ENCODE data around the gene BLCAP. TPM values are rescaled to one million over a fixed set of nuclear protein-coding genes. Genes with fewer than 3 reads are reported as not detected.

The BLCAP gene
- total and polyA plus RNA-seq, 2 experiments from 2014 or later = 65.8 to 71.9 TPM

GRCh38 chr20:37479266-37479665 lies 48.4 kb downstream of the BLCAP start:
- H2AFZ ChIP-seq = no peak overlapping the region
- no peak overlapping the region for H3K4me2 ChIP-seq
- H3K79me2 ChIP-seq = no peaks in the 10 kb centered on the region
- TF ChIP-seq CTCF (IDR thresholded peaks at IDR 0.05; ENCODE audit: poor library complexity) (no peak), EZH2 (IDR thresholded peaks at IDR 0.05; ENCODE audit: borderline replicate concordance) (no peak), EZH2phosphoT487 (IDR thresholded peaks at IDR 0.05; ENCODE audit: low read depth, severe bottlenecking, unreplicated experiment) (no peak)
- no peak overlapping the region for H3K27ac ChIP-seq
- H3K9me2 ChIP-seq (replicated peaks; ENCODE audit: insufficient read depth) = no peaks in the 10 kb centered on the region
- no peaks in the 10 kb centered on the region for H3K9me3 ChIP-seq (ENCODE audit: low read depth)
- H3K4me3 ChIP-seq = no peak overlapping the region
- 89% methylated on average over 6 of the region's 6 CpGs for WGBS (ENCODE audit: low lambda C conversion rate, missing lambda C conversion rate)
- no peaks in the 10 kb centered on the region for H3K4me1 ChIP-seq (ENCODE audit: insufficient read depth)
- no peaks in the 10 kb centered on the region for H4K20me1 ChIP-seq (ENCODE audit: insufficient read depth, poor library complexity, severe bottlenecking)
- H3K36me3 ChIP-seq (replicated peaks; ENCODE audit: insufficient read depth, low read depth) = no peaks in the 10 kb centered on the region
- no peak for DNase-seq (ENCODE audit: low spot score)
- H3K27me3 ChIP-seq = no peaks in the 10 kb centered on the region

GRCh38 chr20:37477041-37477440 lies 50.6 kb downstream of the BLCAP start:
- H2AFZ ChIP-seq = no peak overlapping the region
- WGBS (ENCODE audit: low lambda C conversion rate, missing lambda C conversion rate) = 77% methylated on average over 3 of the region's 3 CpGs
- H3K4me1 ChIP-seq (ENCODE audit: insufficient read depth) = no peaks in the 10 kb centered on the region
- no peaks in the 10 kb centered on the region for H4K20me1 ChIP-seq (ENCODE audit: insufficient read depth, poor library complexity, severe bottlenecking)
- H3K27me3 ChIP-seq = no peaks in the 10 kb centered on the region
- no peak overlapping the region for H3K4me3 ChIP-seq
- H3K79me2 ChIP-seq = no peaks in the 10 kb centered on the region
- no peak overlapping the region for H3K4me2 ChIP-seq
- no peak for TF ChIP-seq EZH2 (IDR thresholded peaks at IDR 0.05; ENCODE audit: borderline replicate concordance)
- TF ChIP-seq EZH2phosphoT487 (IDR thresholded peaks at IDR 0.05; ENCODE audit: low read depth, severe bottlenecking, unreplicated experiment) = no peak
- no peak for TF ChIP-seq CTCF (IDR thresholded peaks at IDR 0.05; ENCODE audit: poor library complexity)
- no peak overlapping the region for H3K27ac ChIP-seq
- H3K36me3 ChIP-seq (replicated peaks; ENCODE audit: insufficient read depth, low read depth) = no peaks in the 10 kb centered on the region
- no peaks in the 10 kb centered on the region for H3K9me3 ChIP-seq (ENCODE audit: low read depth)
- no peak for DNase-seq (ENCODE audit: low spot score)
- no peaks in the 10 kb centered on the region for H3K9me2 ChIP-seq (replicated peaks; ENCODE audit: insufficient read depth)

GRCh38 chr20:37475252-37475651 lies 52.4 kb downstream of the BLCAP start:
- DNase-seq (ENCODE audit: low spot score) = no peak

More at GRCh38 chr20:37475252-37475651, 52.4 kb downstream of the BLCAP start:
- Histone ChIP-seq H3K4me2 (no peak overlapping the region), H4K20me1 (ENCODE audit: insufficient read depth, poor library complexity, severe bottlenecking) (no peaks in the 10 kb centered on the region), H3K36me3 (replicated peaks; ENCODE audit: insufficient read depth, low read depth) (no peaks in the 10 kb centered on the region), H2AFZ (no peak overlapping the region), H3K4me1 (ENCODE audit: insufficient read depth) (no peaks in the 10 kb centered on the region), H3K9me3 (ENCODE audit: low read depth) (no peaks in the 10 kb centered on the region), H3K4me3 (no peak overlapping the region), H3K79me2 (no peaks in the 10 kb centered on the region), H3K27me3 (no peaks in the 10 kb centered on the region), H3K27ac (no peak overlapping the region), H3K9me2 (replicated peaks; ENCODE audit: insufficient read depth) (no peaks in the 10 kb centered on the region)
- TF ChIP-seq CTCF (IDR thresholded peaks at IDR 0.05; ENCODE audit: poor library complexity) (no peak), EZH2 (IDR thresholded peaks at IDR 0.05; ENCODE audit: borderline replicate concordance) (no peak), EZH2phosphoT487 (IDR thresholded peaks at IDR 0.05; ENCODE audit: low read depth, severe bottlenecking, unreplicated experiment) (no peak)
- 78% methylated on average over 5 of the region's 5 CpGs for WGBS (ENCODE audit: low lambda C conversion rate, missing lambda C conversion rate)

Measured in hepatocyte (in vitro differentiated cells).